NCI-H187 treated with DMSO at 0.1 percent for 48 hours (cell line): ENCODE data around the gene ALOX15.
"Not testable (repeated sequence)": the region's sequence is repeated elsewhere in the genome, so short reads cannot be mapped to it uniquely, and the experiment has no call there.

Experiments used
- DNase-seq: peaks from one replicate; lab custom pipeline; 2025; lab: John Stamatoyannopoulos, UW

The ALOX15 gene

DNA sequence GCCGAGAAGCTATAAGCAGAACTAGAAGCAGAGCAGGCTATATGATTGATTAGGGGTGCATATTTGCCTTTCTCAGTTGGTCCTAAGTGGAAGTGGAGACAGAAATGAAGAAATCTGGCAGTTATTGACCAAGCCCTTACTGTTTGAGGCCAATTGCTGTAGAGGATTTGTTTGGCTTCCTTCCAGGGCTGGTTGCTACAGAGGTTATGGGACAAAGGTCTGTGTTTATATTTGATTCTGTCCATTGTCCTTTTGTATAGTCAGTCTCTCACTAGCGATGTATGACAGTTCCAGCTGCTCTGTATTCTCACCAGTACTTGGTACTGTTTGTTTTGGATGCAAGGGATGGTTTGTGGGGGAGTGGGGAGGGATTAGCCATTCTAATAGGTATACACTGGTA, 7.3 kb upstream of the ALOX15 start:
- no peak for DNase-seq

GRCh38 chr17:4645642-4646041, 4.2 kb upstream of the ALOX15 start:
- no peak for DNase-seq

DNA sequence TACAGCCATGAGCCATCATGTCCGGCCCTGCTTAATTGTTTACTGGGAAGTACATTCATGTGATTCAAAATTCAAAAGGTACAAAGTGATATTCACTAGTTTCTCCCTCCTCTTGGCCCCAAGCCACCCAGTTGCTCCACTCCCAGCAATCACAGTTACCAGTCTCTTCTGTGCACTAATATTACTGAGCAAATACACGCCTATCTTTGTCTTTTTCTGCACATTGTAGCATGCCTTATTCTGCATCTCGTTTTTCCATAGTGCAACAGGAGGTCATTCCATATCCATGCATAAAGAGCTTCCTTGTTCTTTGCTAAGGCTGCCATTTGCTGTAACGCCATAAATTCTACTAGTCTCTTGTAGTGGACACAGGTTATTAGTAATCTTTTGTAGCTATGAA, 2.2 kb upstream of the ALOX15 start:
- no peak for DNase-seq

DNA sequence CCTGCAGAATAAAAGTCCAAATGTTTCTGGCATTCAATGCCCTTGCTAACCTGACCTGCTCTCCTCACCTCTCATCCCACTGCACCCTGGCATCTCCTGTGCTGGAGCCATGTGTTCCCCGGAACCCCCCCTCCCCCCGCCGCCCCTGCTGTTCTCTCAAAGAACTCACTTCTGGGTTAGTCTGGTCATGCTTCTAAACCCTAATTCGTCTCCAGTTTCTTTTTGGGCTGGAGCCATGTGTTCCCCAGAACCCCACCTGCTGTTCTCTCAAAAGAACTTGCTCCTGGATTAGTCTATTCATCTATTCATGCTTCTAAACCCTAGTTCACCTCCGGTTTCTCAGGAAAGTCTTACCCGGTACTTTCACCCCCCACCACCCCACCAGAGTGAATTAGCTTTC, 808 bp upstream of the ALOX15 start:
- DNase-seq = no peak

- not testable (repeated sequence) for DNase-seq
Measured at GRCh38 chr17:4640569-4641188, 799 bp downstream of the ALOX15 start.

GRCh38 chr17:4639301-4640059, 2.0 kb downstream of the ALOX15 start:
- not testable (repeated sequence) for DNase-seq

DNA sequence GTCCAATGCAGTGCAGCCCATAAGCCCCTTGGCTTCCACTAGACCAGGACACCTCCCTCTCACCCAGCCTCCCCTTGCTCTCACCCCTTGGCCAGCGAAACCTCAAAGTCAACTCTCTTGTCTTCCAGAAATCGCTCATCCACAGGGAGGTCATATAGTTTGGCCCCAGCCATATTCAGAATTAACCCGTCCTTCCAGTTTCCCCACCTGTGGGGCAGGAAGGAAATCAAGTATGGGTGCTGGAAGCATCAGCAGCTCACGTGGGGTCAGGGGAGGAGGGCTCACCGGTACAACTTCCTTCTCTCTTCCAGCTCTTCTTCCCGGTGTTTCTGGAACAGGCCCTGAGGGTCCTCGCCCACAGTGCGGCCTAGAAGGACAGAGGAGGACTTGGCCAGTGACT, 2.7 kb downstream of the ALOX15 start:
- DNase-seq = not testable (repeated sequence)

GRCh38 chr17:4636474-4637100, 4.9 kb downstream of the ALOX15 start:
- no peak for DNase-seq

DNA sequence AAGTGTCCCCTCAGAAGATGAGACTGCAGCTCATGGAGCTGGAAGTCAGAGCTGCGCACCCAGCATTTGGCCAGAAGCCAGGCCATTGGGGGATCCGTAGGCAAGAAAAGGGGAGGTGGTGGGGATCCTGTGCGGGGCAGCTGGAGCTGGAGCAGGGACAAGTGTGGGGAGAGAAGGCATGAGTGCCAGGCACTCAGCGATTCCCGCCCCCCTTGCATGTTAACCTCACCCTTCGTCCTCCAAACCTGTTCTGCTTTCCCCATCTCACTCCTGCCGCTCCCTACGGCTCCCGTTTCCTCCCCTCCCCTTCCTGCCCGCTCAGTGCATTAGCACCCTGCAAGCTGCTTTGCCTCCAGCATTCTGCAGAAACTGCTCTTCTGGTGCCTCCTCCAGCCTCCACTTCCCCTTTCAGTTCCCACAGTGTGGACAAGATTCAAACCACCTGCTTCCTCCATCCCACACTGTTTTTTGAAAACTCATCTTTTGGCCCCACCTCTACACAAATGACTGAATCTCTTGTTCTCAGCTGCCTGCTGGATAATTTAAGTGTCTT, 5.6 kb downstream of the ALOX15 start:
- DNase-seq = no peak

DNA sequence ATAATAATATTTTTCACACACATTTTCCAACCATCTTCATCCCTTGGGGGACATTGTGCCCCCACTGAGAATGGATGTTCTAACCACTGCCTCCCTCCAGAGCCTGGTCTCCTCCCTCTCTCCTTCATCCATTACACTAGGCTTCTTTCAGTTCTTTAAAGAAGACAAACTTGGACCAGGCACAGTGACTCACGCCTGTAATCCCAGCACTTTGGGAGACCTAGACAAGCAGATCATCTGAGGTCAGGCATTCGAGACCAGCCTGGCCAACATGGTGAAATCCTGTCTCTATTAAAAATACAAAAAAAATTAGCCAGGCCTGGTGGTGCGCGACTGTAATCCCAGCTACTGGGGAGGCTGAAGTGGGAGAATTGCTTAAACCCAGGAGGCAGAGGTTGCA, 6.5 kb downstream of the ALOX15 start:
- DNase-seq = no peak

- DNase-seq = no peak
Measured at GRCh38 chr17:4633643-4634042, 7.8 kb downstream of the ALOX15 start.

DNA sequence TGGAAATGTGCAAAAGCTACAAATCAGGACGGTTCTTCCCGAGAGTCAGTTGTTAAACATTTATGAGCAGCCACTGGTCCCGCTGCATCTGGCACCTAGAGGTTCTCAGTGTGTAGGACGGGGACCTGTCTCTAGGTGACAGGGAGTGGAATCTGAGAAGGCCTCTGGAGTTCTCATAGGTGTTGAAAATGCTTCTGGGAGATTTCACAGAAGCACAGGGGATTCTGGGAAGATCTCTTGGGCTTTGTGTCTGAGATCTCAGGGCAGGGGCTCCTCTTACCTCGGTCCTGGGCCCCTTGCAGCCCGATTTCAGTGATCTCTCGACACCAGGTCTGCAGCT, 8.9 kb downstream of the ALOX15 start:
- DNase-seq = no peak

DNA sequence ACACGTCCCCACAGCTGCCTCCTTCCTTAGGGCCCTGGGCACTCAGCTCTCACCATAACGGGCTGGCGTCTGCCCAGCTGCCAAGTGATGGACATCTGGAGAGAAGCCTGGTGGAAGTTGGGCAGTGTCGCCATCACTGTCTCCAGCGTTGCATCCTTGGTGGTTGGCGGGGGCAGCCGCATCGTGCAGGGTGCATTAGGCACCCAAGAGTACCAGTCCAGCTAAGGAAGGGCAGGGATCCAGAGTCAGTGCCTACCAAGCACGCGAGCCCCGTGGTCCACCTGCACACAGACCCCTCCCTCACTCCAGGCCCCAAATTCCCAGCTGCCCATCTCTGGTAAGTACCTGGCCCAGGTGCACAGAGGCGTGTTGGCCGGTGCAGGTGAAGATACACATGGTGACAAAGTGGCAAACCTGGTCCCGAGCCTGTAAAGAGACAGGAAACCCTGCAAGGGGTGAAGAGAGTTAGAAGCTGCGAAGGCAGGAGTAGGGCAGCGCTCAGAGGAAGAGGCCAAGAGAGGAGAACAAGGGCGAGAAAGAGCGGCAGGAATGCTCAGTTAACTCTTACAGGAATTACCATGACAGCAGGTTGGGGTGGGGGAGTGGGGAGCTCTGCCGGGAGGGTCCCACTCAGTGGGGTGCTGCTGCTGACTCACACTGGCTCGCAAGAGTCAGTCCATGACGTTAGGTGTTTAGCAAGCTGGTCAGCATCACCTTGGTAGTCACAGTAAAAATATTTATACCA, 9.5 kb downstream of the ALOX15 start:
- DNase-seq = no peak

DNA sequence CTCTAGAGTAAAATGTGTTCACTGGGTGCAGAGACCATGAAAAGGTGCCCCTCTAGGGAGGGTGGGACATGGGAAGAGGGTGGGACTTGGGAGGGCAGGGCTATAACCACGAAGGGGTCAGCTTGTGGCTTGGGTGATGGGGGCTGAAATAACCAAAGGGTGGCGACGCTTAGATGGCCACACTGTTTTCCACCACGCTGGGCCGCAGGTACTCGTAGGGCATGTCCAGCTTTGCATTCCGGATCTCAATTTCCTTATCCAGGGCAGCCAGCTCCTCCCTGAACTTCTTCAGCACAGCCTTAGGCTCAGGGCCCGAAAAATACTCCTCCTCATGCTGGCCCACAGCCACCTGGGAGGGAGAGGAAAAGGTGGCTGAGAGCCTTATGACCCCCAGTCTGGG, 10.0 kb downstream of the ALOX15 start:
- DNase-seq = no peak

- no peak for DNase-seq
Measured at GRCh38 chr17:4626734-4627256, 14.7 kb downstream of the ALOX15 start.

GRCh38 chr17:4625181-4625617, 16.3 kb downstream of the ALOX15 start:
- DNase-seq = no peak

- not testable (repeated sequence) for DNase-seq
Measured at GRCh38 chr17:4624451-4624911, 17.0 kb downstream of the ALOX15 start.

DNA sequence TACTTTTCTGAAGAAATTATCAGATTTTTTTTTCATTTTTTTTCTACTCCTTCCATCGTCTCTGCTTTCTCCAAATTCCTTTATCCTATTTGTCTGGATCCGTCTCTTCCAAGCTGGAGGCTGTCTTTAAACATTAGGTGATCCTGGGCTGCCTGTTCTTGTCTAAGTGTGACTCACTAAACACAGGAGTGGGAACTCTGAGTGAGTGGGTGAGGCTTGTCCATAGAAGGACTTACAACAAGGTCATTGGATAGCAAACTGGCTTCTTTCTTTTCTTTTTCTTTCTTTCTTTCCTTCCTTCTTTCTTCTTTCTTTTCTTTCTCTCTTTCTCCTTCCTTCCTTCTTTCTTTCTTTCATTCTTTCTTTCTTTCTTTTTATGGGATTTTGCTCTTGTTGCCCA, 18.2 kb downstream of the ALOX15 start:
- DNase-seq = no peak

DNA sequence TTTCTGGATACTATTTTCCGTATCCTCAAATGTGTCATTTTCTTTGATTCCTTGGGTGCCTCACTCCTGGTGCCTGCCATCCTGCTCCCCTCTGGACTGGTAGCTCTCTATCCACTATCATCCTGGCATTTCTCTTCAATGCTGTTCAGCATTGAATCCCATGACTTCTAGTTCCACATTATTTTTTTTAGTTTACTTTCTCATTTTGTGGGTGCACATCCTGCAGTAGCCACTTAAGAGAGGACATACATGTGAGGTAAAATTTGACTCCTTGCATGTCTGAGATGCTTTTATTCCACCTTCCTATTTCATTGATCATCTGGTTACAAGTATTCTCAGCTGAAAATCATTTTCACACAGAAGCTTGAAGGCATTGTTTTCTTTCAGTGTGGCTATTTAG, 19.1 kb downstream of the ALOX15 start:
- no peak for DNase-seq

GRCh38 chr17:4620531-4621101, 20.9 kb downstream of the ALOX15 start:
- DNase-seq = no peak

- DNase-seq = no peak
Measured at GRCh38 chr17:4617590-4618351, 23.7 kb downstream of the ALOX15 start.
